GM18867 (cell line): ENCODE measurements around the gene IFNGR1.
"Not testable (repeated sequence)": the region's sequence is repeated elsewhere in the genome, so short reads cannot be mapped to it uniquely, and the experiment has no call there.

ENCODE experiments used
- ATAC-seq: cut with Tn5 transposase; IDR thresholded peaks from one replicate; pipeline ENCODE4 v1.9.1; 2021; ENCODE audit warnings: mild to moderate bottlenecking, moderate library complexity; ENCODE audit not compliant: unreplicated experiment

The IFNGR1 gene

GRCh38 chr6:137218917-137219663 is at the start of gene IFNGR1:
Gene IFNGR1 (minus strand): TSS chr6:137219385. CDS start chr6:137219327, 58 bp downstream.
- peak; percentile 95 for ATAC-seq

GRCh38 chr6:137268911-137269310 is 49.7 kb upstream of the IFNGR1 start:
- ATAC-seq = no peak

- ATAC-seq = no peak
Measured at GRCh38 chr6:137266309-137266586, 47.1 kb upstream of the IFNGR1 start.

- ATAC-seq = no peak
Measured at GRCh38 chr6:137265561-137266308, 46.5 kb upstream of the IFNGR1 start.

GRCh38 chr6:137264311-137265075 is 45.3 kb upstream of the IFNGR1 start:
- no peak for ATAC-seq

GRCh38 chr6:137261761-137262160 is 42.6 kb upstream of the IFNGR1 start:
- ATAC-seq = peak; percentile 74

- peak; percentile 12 for ATAC-seq
Measured at GRCh38 chr6:137261361-137261760, 42.2 kb upstream of the IFNGR1 start.

GRCh38 chr6:137260217-137260616 is 41.0 kb upstream of the IFNGR1 start:
- ATAC-seq = no peak

GRCh38 chr6:137259349-137259748 is 40.2 kb upstream of the IFNGR1 start:
- no peak for ATAC-seq

GRCh38 chr6:137258170-137258569 is 39.0 kb upstream of the IFNGR1 start:
- peak; percentile 47 for ATAC-seq

- ATAC-seq = no peak
Measured at GRCh38 chr6:137256350-137257103, 37.3 kb upstream of the IFNGR1 start.

- ATAC-seq = no peak
Measured at GRCh38 chr6:137254966-137255365, 35.8 kb upstream of the IFNGR1 start.

GRCh38 chr6:137254430-137254829 is 35.2 kb upstream of the IFNGR1 start:
- ATAC-seq = not testable (repeated sequence)

- ATAC-seq = peak; percentile 74
Measured at GRCh38 chr6:137248702-137249101, 29.5 kb upstream of the IFNGR1 start.

- no peak for ATAC-seq
Measured at GRCh38 chr6:137247724-137248123, 28.5 kb upstream of the IFNGR1 start.

GRCh38 chr6:137246791-137247202 is 27.6 kb upstream of the IFNGR1 start:
- peak; percentile 58 for ATAC-seq

- no peak for ATAC-seq
Measured at GRCh38 chr6:137246164-137246563, 27.0 kb upstream of the IFNGR1 start.

GRCh38 chr6:137241481-137242038 is 22.4 kb upstream of the IFNGR1 start:
- ATAC-seq = no peak

GRCh38 chr6:137240168-137240567 is 21.0 kb upstream of the IFNGR1 start:
- no peak for ATAC-seq

- ATAC-seq = no peak
Measured at GRCh38 chr6:137237413-137238170, 18.4 kb upstream of the IFNGR1 start.
